ENCODE data around the gene RAP1GAP2.

Gene RAP1GAP2

DNA sequence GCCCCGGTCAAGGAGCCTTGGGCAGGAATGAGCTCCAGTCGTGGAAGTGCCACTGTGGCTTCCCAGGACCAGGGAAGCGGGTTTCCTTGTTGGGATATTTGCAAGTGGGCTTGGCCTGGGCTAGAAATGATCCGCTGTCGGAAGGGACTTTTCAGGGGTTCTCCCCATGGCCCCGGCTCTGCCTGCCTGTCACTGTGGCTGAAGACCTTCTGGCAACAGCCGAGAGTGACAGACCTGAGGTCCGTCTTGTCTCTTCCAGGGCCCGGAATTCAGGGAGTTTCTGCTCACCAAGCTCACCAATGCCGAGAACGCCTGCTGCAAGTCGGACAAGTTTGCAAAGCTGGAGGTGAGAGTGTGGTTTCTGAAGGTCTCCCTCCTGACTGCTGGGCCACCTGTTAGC lies 209.5 kb downstream of the RAP1GAP2 start:
- Histone ChIP-seq H3K4me2 (ENCODE audit: insufficient read depth, low read length) (no peak overlapping the region), H3K27me3 (ENCODE audit: insufficient read depth, low read length, poor library complexity) (no peaks in the 10 kb centered on the region), H3K4me3 (ENCODE audit: low read depth in 1 of 2, low read length in 2 of 2) (no peak overlapping the region), H3K4me1 (ENCODE audit: insufficient read depth, low read length) (no peaks in the 10 kb centered on the region), H2AFZ (ENCODE audit: low read depth, low read length) (no peak overlapping the region), H4K20me1 (ENCODE audit: insufficient read depth, low read length) (0 out of 2 replicates have a peak, but pooled peaks cover 4% of the 10 kb centered on the region), H3K36me3 (ENCODE audit: insufficient read depth, low read length) (no peaks in the 10 kb centered on the region), H3K79me2 (ENCODE audit: insufficient read depth, low read length) (no peaks in the 10 kb centered on the region), H3K9me3 (ENCODE audit: insufficient read depth, low read length, severe bottlenecking) (no peaks in the 10 kb centered on the region), H3K27ac (ENCODE audit: low read length) (no peak overlapping the region), H3K9ac (ENCODE audit: low read depth, low read length) (no peak overlapping the region)
- ATAC-seq (ENCODE audit: insufficient read depth, low read depth) (no peak), DNase-seq (no peak)
- no peak for TF ChIP-seq EZH2 (IDR thresholded peaks at IDR 0.05; ENCODE audit: borderline replicate concordance, low read depth, low read length, severe bottlenecking)
- TF ChIP-seq, protein P1, sequence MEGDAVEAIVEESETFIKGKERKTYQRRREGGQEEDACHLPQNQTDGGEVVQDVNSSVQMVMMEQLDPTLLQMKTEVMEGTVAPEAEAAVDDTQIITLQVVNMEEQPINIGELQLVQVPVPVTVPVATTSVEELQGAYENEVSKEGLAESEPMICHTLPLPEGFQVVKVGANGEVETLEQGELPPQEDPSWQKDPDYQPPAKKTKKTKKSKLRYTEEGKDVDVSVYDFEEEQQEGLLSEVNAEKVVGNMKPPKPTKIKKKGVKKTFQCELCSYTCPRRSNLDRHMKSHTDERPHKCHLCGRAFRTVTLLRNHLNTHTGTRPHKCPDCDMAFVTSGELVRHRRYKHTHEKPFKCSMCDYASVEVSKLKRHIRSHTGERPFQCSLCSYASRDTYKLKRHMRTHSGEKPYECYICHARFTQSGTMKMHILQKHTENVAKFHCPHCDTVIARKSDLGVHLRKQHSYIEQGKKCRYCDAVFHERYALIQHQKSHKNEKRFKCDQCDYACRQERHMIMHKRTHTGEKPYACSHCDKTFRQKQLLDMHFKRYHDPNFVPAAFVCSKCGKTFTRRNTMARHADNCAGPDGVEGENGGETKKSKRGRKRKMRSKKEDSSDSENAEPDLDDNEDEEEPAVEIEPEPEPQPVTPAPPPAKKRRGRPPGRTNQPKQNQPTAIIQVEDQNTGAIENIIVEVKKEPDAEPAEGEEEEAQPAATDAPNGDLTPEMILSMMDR (IDR thresholded peaks at IDR 0.05; ENCODE audit: borderline replicate concordance, extremely low read depth, low read length, poor library complexity, severe bottlenecking): no peak

DNA sequence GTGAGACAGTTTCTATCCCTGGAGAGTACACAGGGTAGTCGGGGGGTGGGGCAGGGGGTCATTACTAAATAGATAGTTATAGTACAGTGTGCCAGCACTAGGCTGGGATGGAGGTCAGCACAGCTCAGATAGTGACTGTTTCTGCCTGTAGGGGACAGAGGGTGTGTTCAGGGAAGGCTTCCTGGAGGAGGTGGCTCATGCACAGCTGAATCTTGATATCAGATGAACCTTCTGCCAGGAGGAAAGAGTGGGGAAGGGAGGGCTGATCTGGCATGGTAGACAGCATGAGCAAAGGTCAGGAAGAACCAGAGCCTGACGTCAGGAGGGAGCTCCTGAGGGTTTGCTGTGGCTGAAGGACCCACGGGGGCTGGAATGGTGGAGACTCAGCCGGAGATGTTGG lies 210.6 kb downstream of the RAP1GAP2 start:
- ATAC-seq (ENCODE audit: insufficient read depth, low read depth): no peak
- no peak overlapping the region for H3K9ac ChIP-seq (ENCODE audit: low read depth, low read length)
- TF ChIP-seq, protein P1 (IDR thresholded peaks at IDR 0.05; ENCODE audit: borderline replicate concordance, extremely low read depth, low read length, poor library complexity, severe bottlenecking): no peak
- no peak for TF ChIP-seq EZH2 (IDR thresholded peaks at IDR 0.05; ENCODE audit: borderline replicate concordance, low read depth, low read length, severe bottlenecking)
- no peaks in the 10 kb centered on the region for H3K9me3 ChIP-seq (ENCODE audit: insufficient read depth, low read length, severe bottlenecking)
- no peak overlapping the region for H3K27ac ChIP-seq (ENCODE audit: low read length)
- H2AFZ ChIP-seq (ENCODE audit: low read depth, low read length): no peak overlapping the region
- H4K20me1 ChIP-seq (ENCODE audit: insufficient read depth, low read length): 0 out of 2 replicates have a peak, but pooled peaks cover 4% of the 10 kb centered on the region
- H3K4me1 ChIP-seq (ENCODE audit: insufficient read depth, low read length): no peaks in the 10 kb centered on the region
- H3K4me2 ChIP-seq (ENCODE audit: insufficient read depth, low read length): no peak overlapping the region
- H3K27me3 ChIP-seq (ENCODE audit: insufficient read depth, low read length, poor library complexity): no peaks in the 10 kb centered on the region
- no peak overlapping the region for H3K4me3 ChIP-seq (ENCODE audit: low read depth in 1 of 2, low read length in 2 of 2)
- H3K79me2 ChIP-seq (ENCODE audit: insufficient read depth, low read length): no peaks in the 10 kb centered on the region
- DNase-seq: no peak
- H3K36me3 ChIP-seq (ENCODE audit: insufficient read depth, low read length): no peaks in the 10 kb centered on the region

DNA sequence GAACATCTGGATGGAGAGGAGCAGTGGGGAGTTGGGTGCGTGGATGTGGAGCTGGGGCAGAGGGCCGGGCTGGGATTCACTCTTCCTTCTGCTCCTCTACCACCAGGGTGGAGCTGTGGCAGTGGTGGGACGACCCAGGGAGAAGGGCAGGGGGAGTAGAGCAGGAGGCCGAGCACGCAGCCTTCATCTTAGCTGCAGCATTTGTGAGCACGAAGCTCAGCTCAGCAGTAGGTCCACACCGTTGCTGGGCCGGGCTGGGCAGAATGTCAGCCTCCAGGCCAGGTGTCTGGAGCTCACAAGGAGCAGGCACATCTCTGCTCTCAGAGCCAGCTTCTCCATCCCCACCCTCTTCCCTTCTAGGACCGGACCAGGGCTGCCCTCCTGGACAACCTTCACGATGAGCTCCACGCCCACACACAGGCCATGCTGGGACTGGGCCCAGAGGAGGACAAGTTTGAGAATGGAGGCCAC lies 211.4 kb downstream of the RAP1GAP2 start:
- ATAC-seq (ENCODE audit: insufficient read depth, low read depth): no peak
- Histone ChIP-seq H3K27ac (ENCODE audit: low read length) (no peak overlapping the region), H3K4me1 (ENCODE audit: insufficient read depth, low read length) (no peaks in the 10 kb centered on the region), H3K27me3 (ENCODE audit: insufficient read depth, low read length, poor library complexity) (no peaks in the 10 kb centered on the region), H4K20me1 (ENCODE audit: insufficient read depth, low read length) (peaks cover 5% of the 10 kb centered on the region; the same call in 1 of the 2 replicates), H3K4me2 (ENCODE audit: insufficient read depth, low read length) (no peak overlapping the region), H3K9ac (ENCODE audit: low read depth, low read length) (no peak overlapping the region), H3K79me2 (ENCODE audit: insufficient read depth, low read length) (no peaks in the 10 kb centered on the region), H3K36me3 (ENCODE audit: insufficient read depth, low read length) (no peaks in the 10 kb centered on the region), H3K4me3 (ENCODE audit: low read depth in 1 of 2, low read length in 2 of 2) (no peak overlapping the region), H2AFZ (ENCODE audit: low read depth, low read length) (no peak overlapping the region), H3K9me3 (ENCODE audit: insufficient read depth, low read length, severe bottlenecking) (no peaks in the 10 kb centered on the region)
- TF ChIP-seq, protein P1 (IDR thresholded peaks at IDR 0.05; ENCODE audit: borderline replicate concordance, extremely low read depth, low read length, poor library complexity, severe bottlenecking): no peak
- no peak for TF ChIP-seq EZH2 (IDR thresholded peaks at IDR 0.05; ENCODE audit: borderline replicate concordance, low read depth, low read length, severe bottlenecking)
- no peak for DNase-seq

All from DND-41 (cell line).